ENCODE measurements around the gene CDK7.

GRCh38 chr5:69308046-69308553, 73.4 kb downstream of the CDK7 start:
- TF ChIP-seq CTCF (IDR thresholded peaks at IDR 0.05) = no peak
- TF ChIP-seq POLR2A (IDR thresholded peaks at IDR 0.05) = no peak
- TF ChIP-seq POLR2AphosphoS5 (IDR thresholded peaks at IDR 0.05) = no peak
